Kidney (tissue), 14 donors: ENCODE data around the gene HCK. TPM values are rescaled to one million over a fixed set of nuclear protein-coding genes. Genes with fewer than 3 reads are reported as not detected.

Experiments used
- DNase-seq, 5 donors: peaks; one replicate each; pipeline ENCODE4 v3.0.0-alpha.2; 2013 to 2020
- FAIRE-seq: peaks from 2 replicates; lab custom pipeline; 2012; peaks lifted over from hg19 to GRCh38; lab: Jason Lieb, UNC
- H3K27ac ChIP-seq, 2 donors: one replicate each; pipeline ENCODE4 v1.7.0; 2013; ENCODE audit warnings: low read depth in 2 of 2, low read length in 2 of 2, inconsistent platforms in 1 of 2
- H3K27me3 ChIP-seq: one replicate; pipeline ENCODE4 v1.7.1; 2013; ENCODE audit warnings: low read length, inconsistent platforms; ENCODE audit not compliant: control insufficient read depth, insufficient read depth
- H3K36me3 ChIP-seq, 3 donors: one replicate each; pipeline versions ENCODE4 v1.7.0 to v1.7.1; 2013; ENCODE audit warnings: low read length in 3 of 3, control low read depth in 1 of 3, inconsistent platforms in 1 of 3; ENCODE audit not compliant: insufficient read depth in 3 of 3, control insufficient read depth in 2 of 3
- H3K4me1 ChIP-seq, 3 donors: one replicate each; pipeline versions ENCODE4 v1.7.0 to v1.7.1; 2013; ENCODE audit warnings: low read length in 3 of 3, inconsistent platforms in 1 of 3, low read depth in 1 of 3; ENCODE audit not compliant: control insufficient read depth in 2 of 3, insufficient read depth in 2 of 3
- H3K4me3 ChIP-seq, 3 donors: one replicate each; pipeline versions ENCODE4 v1.7.0 to v1.8.1; 2013; ENCODE audit warnings: low read length in 3 of 3, control low read depth in 1 of 3, inconsistent platforms in 1 of 3
- H3K9ac ChIP-seq, 3 donors: one replicate each; pipeline versions ENCODE4 v1.7.0 to v1.7.1; 2013; ENCODE audit warnings: low read length in 3 of 3, control low read depth in 1 of 3, inconsistent platforms in 1 of 3
- H3K9me3 ChIP-seq, 3 donors: one replicate each; pipeline versions ENCODE4 v1.7.0 to v1.7.1; 2013; ENCODE audit warnings: low read length in 3 of 3, control low read depth in 1 of 3, inconsistent platforms in 1 of 3; ENCODE audit not compliant: control insufficient read depth in 2 of 3, insufficient read depth in 1 of 3
- CTCF ChIP-seq: IDR thresholded peaks from 3 replicates; pipeline ENCODE4 v1.5.1; 2012; ENCODE audit warnings: mild to moderate bottlenecking, moderate library complexity, borderline replicate concordance; ENCODE audit not compliant: insufficient read depth; ENCODE audit errors: extremely low read depth
- intact Hi-C: fragments of 100-400 bp; cut with DNase I; formaldehyde crosslinking; loops from one replicate; pipeline ENCODE4 v1.11.1; 2022
- polyA plus RNA-seq: library from polyadenylated mRNA; stranded (reverse); fragments of 350-450 nt; fragmentation: Illumina TruSeq; extraction: RNeasy Lipid Tissue Mini Kit (QIAGEN cat#74804); gene quantifications from one replicate; pipeline ENCODE4 v1.2.3, GENCODE V29; 2014; ENCODE audit warnings: low read depth, low replicate concordance; ENCODE audit not compliant: insufficient read depth
- total RNA-seq: library from RNA; stranded (reverse); fragmentation: NEBNext Ultra II Directional; extraction: Animal tissue kit (Norgen Biotek cat#: 25700); gene quantifications from one replicate; pipeline ENCODE4 v1.2.1, GENCODE V29; 2021
- donor health status: control.
- donor health status: control.
- donor health status: control.
- donor health status: control.
- donor health status: control.
- donor health status: DM: yes; HTN: yes; CAD: no.
- donor health status: Normal renal cell carcinoma (clear cell type).

HCK gene
- total and polyA plus RNA-seq, 2 donors from 2014 or later = 3.9 to 24.0 TPM

DNA sequence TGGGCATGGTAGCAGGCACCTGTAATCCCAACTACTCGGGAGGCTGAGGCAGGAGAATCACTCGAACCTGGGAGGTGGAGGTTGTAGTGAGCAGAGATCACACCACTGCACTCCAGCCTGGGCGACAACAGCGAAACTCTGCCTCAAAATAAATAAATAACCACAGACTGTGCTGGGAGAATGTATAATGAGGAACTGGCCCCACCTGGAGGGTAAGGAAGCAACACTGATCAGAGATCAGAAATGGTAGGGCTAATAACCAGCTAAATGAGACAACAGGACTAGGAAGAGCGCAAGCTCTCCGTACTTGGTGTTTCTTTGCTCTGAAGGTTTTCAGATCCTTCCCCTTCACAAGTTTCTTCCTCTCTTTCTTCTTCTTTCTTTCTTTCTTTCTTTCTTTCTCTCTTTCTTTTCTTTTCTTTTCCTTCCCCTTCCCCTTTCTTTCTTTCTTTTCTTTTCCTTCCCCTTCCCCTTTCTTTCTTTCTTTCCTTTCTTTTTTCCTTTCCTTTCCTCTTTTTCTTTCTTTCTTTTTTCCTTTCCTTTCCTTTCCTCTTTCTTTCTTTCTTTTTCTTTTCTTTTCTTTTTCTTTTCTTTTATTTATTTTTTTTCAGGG, 27.3 kb upstream of the HCK start:
- no peak for TF ChIP-seq CTCF
- Histone ChIP-seq H3K9me3 (no peaks in the 10 kb centered on the region), H3K9ac (no peak overlapping the region), H3K4me1 (no peaks in the 10 kb centered on the region), H3K4me3 (no peak overlapping the region), H3K27ac (no peak overlapping the region), H3K36me3 (no peaks in the 10 kb centered on the region), H3K27me3 (peaks cover 8% of the 10 kb centered on the region)
- intact Hi-C loops = no loop called here
- FAIRE-seq (no peak), DNase-seq (no peak)

GRCh38 chr20:32027643-32028042, 24.4 kb upstream of the HCK start:
- H3K27me3 ChIP-seq = no peaks in the 10 kb centered on the region
- no peak for TF ChIP-seq CTCF
- no peak for DNase-seq
- H3K36me3 ChIP-seq = no peaks in the 10 kb centered on the region
- no peaks in the 10 kb centered on the region for H3K9me3 ChIP-seq
- H3K4me1 ChIP-seq = peaks cover 0 to 9% (median 4%) of the 10 kb centered on the region in 3 donors
- intact Hi-C loops = no loop called here
- FAIRE-seq = no peak
- no peak overlapping the region for H3K9ac ChIP-seq
- H3K4me3 ChIP-seq = no peak overlapping the region
- H3K27ac ChIP-seq = no peak overlapping the region

GRCh38 chr20:32028647-32029372, 23.2 kb upstream of the HCK start:
- intact Hi-C loops = no loop called here
- no peak overlapping the region for H3K27ac ChIP-seq
- no peaks in the 10 kb centered on the region for H3K9me3 ChIP-seq
- FAIRE-seq (no peak), DNase-seq (peak in 4 of 5 donors; percentile 80 to 82 (median 81))
- peaks cover 0 to 9% (median 4%) of the 10 kb centered on the region in 3 donors for H3K4me1 ChIP-seq
- H3K27me3 ChIP-seq = no peaks in the 10 kb centered on the region
- H3K4me3 ChIP-seq = peak overlapping the region in 1 of 3 donors; percentile 12
- no peak for TF ChIP-seq CTCF
- H3K9ac ChIP-seq = no peak overlapping the region
- H3K36me3 ChIP-seq = no peaks in the 10 kb centered on the region
